ENCODE results near the gene ALG14.
A peak's percentile ranks its signal among the peaks of the same experiment; 100 is the strongest.

DNA sequence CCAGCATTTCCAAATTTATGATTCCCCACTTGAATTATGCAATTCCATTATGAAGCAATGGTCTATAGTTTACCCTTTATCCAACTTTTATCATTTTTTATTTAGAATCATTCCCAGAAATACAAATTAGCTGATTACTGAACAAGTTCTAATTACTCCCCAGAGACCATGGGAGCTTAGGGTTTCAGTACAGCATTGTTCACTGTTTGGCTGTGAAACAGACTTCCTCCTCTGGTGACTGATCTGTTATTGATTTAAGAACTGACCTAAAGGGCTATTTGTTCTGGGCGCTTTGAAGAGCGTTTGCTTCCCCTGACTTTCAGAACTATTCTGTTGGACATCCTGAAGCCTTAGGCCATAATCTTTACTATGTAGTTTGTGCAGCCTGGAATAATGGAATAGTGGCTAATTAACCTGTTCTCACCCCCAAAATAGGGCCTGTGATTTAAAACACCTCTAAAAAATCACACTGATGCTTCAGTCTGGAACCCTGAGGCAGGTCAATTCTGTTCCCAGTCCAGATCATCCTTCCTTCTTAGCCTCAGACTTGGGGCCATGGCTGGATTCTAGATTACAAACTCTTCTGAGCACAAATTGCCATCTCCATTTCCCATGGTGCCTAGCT lies 58.7 kb downstream of the ALG14 start:
- TF ChIP-seq CTCF (conservative IDR thresholded peaks at IDR 0.05; ENCODE audit: low read depth, low read length) = no peak
- TF ChIP-seq POLR2A (IDR thresholded peaks at IDR 0.05; ENCODE audit: low read depth, low read length) = no peak
- TF ChIP-seq CEBPB (IDR thresholded peaks at IDR 0.05; ENCODE audit: low read depth, low read length) = 0 out of 2 replicates have a peak, but pooled peaks have one; percentile 30
- no peak for TF ChIP-seq RAD21 (IDR thresholded peaks at IDR 0.05; ENCODE audit: low read length)
- TF ChIP-seq RFX5 (IDR thresholded peaks at IDR 0.05; ENCODE audit: low read depth, low read length) = no peak
